HUES64 (cell line): ENCODE results near the gene ZFYVE28.

Source experiments
- H3K27ac ChIP-seq: 2 replicates; pipeline ENCODE4 v1.7.0; 2013; ENCODE audit warnings: low read depth, low read length, inconsistent platforms
- H3K27me3 ChIP-seq: 2 replicates; pipeline ENCODE4 v1.6.1; 2013; ENCODE audit warnings: mild to moderate bottlenecking, low read length; ENCODE audit not compliant: insufficient read depth
- H3K36me3 ChIP-seq: 2 replicates; pipeline ENCODE4 v1.6.1; 2013; ENCODE audit warnings: mild to moderate bottlenecking, low read length; ENCODE audit not compliant: insufficient read depth
- H3K4me1 ChIP-seq: 2 replicates; pipeline ENCODE4 v1.6.1; 2013; ENCODE audit warnings: mild to moderate bottlenecking, low read length, moderate library complexity; ENCODE audit not compliant: insufficient read depth
- H3K4me3 ChIP-seq: 2 replicates; pipeline ENCODE4 v1.5.1; 2013; ENCODE audit warnings: mild to moderate bottlenecking, low read length, moderate library complexity
- H3K9ac ChIP-seq: 2 replicates; pipeline ENCODE4 v1.6.1; 2013; ENCODE audit warnings: mild to moderate bottlenecking, low read depth, low read length
- H3K9me3 ChIP-seq: 2 replicates; pipeline ENCODE4 v1.6.1; 2013; ENCODE audit warnings: low read depth, low read length; ENCODE audit not compliant: insufficient read depth
- WGBS: fragments of 150-250, 120-280 bp; methylation state at CpG from one replicate; pipeline ENCODE4 v1.1.7; 2013; ENCODE audit warnings: missing lambda C conversion rate; 5-methylcytosine and 5-hydroxymethylcytosine counted together

ZFYVE28 gene

GRCh38 chr4:2457481-2458295 is 39.2 kb upstream of the ZFYVE28 start:
- Histone ChIP-seq H3K4me1 (peaks cover 9% of the 10 kb centered on the region; the same call in 1 of the 2 replicates), H3K9me3 (no peaks in the 10 kb centered on the region), H3K9ac (no peak overlapping the region), H3K27ac (no peak overlapping the region), H3K36me3 (no peaks in the 10 kb centered on the region), H3K27me3 (peaks cover 18% of the 10 kb centered on the region), H3K4me3 (no peak overlapping the region)
- 89% methylated on average over 23 of the region's 24 CpGs for WGBS

- Histone ChIP-seq H3K27ac (no peak overlapping the region), H3K4me1 (no peaks in the 10 kb centered on the region), H3K36me3 (no peaks in the 10 kb centered on the region), H3K9me3 (no peaks in the 10 kb centered on the region), H3K9ac (no peak overlapping the region), H3K27me3 (no peaks in the 10 kb centered on the region), H3K4me3 (no peak overlapping the region)
- 88% methylated on average over 25 of the region's 25 CpGs for WGBS
Measured at GRCh38 chr4:2451821-2452785, 33.7 kb upstream of the ZFYVE28 start.

- 92% methylated on average over 10 of the region's 10 CpGs for WGBS
Measured at GRCh38 chr4:2451036-2451520, 32.6 kb upstream of the ZFYVE28 start.

GRCh38 chr4:2450394-2451035 is 32.1 kb upstream of the ZFYVE28 start:
- WGBS, result 90% methylated on average over 16 of the region's 16 CpGs

More at GRCh38 chr4:2451036-2451520, 32.6 kb upstream of the ZFYVE28 start:
- Histone ChIP-seq H3K27me3 (no peaks in the 10 kb centered on the region), H3K4me1 (no peaks in the 10 kb centered on the region), H3K9ac (no peak overlapping the region), H3K36me3 (no peaks in the 10 kb centered on the region), H3K9me3 (no peaks in the 10 kb centered on the region), H3K27ac (no peak overlapping the region), H3K4me3 (no peak overlapping the region)

GRCh38 chr4:2449511-2450392 is 31.3 kb upstream of the ZFYVE28 start:
- Histone ChIP-seq H3K9me3 (no peaks in the 10 kb centered on the region), H3K27ac (no peak overlapping the region), H3K4me1 (no peaks in the 10 kb centered on the region), H3K4me3 (no peak overlapping the region), H3K27me3 (no peaks in the 10 kb centered on the region), H3K36me3 (no peaks in the 10 kb centered on the region), H3K9ac (no peak overlapping the region)
- WGBS, result 90% methylated on average over 27 of the region's 27 CpGs

More at GRCh38 chr4:2450394-2451035, 32.1 kb upstream of the ZFYVE28 start:
- Histone ChIP-seq H3K9ac (no peak overlapping the region), H3K27ac (no peak overlapping the region), H3K36me3 (no peaks in the 10 kb centered on the region), H3K4me1 (no peaks in the 10 kb centered on the region), H3K4me3 (no peak overlapping the region), H3K9me3 (no peaks in the 10 kb centered on the region), H3K27me3 (no peaks in the 10 kb centered on the region)

- 93% methylated on average over 11 of the region's 11 CpGs for WGBS
- Histone ChIP-seq H3K4me1 (no peaks in the 10 kb centered on the region), H3K27me3 (no peaks in the 10 kb centered on the region), H3K4me3 (no peak overlapping the region), H3K36me3 (no peaks in the 10 kb centered on the region), H3K9ac (no peak overlapping the region), H3K9me3 (no peaks in the 10 kb centered on the region), H3K27ac (no peak overlapping the region)
Measured at GRCh38 chr4:2449051-2449450, 30.6 kb upstream of the ZFYVE28 start.

GRCh38 chr4:2448589-2448988 is 30.1 kb upstream of the ZFYVE28 start:
- no peak overlapping the region for H3K27ac ChIP-seq
- no peaks in the 10 kb centered on the region for H3K9me3 ChIP-seq
- H3K27me3 ChIP-seq, result no peaks in the 10 kb centered on the region
- no peak overlapping the region for H3K9ac ChIP-seq
- WGBS, result 93% methylated on average over 7 of the region's 7 CpGs
- no peaks in the 10 kb centered on the region for H3K36me3 ChIP-seq
- H3K4me1 ChIP-seq, result no peaks in the 10 kb centered on the region
- no peak overlapping the region for H3K4me3 ChIP-seq

GRCh38 chr4:2446656-2447564 is 28.5 kb upstream of the ZFYVE28 start:
- Histone ChIP-seq H3K4me3 (no peak overlapping the region), H3K27ac (no peak overlapping the region), H3K27me3 (no peaks in the 10 kb centered on the region), H3K9me3 (no peaks in the 10 kb centered on the region), H3K9ac (no peak overlapping the region), H3K36me3 (no peaks in the 10 kb centered on the region), H3K4me1 (no peaks in the 10 kb centered on the region)
- WGBS, result 91% methylated on average over 3 of the region's 3 CpGs

- Histone ChIP-seq H3K36me3 (no peaks in the 10 kb centered on the region), H3K9me3 (no peaks in the 10 kb centered on the region), H3K9ac (no peak overlapping the region), H3K4me3 (no peak overlapping the region), H3K27ac (no peak overlapping the region), H3K4me1 (no peaks in the 10 kb centered on the region), H3K27me3 (no peaks in the 10 kb centered on the region)
- 91% methylated on average over 6 of the region's 6 CpGs for WGBS
Measured at GRCh38 chr4:2445571-2445970, 27.1 kb upstream of the ZFYVE28 start.
